ENCODE results near the gene LRRC28. TPM values are rescaled to one million over a fixed set of nuclear protein-coding genes. Genes with fewer than 3 reads are reported as not detected.
A peak's percentile ranks its signal among the peaks of the same experiment; 100 is the strongest.

The LRRC28 gene
- total RNA-seq, 1 donor from 2014 or later, result 13.6 TPM

GRCh38 chr15:99366013-99366412, 114.7 kb downstream of the LRRC28 start:
- DNase-seq (ENCODE audit: low spot score), result no peak
- H3K27ac Mint-ChIP-seq, result no peak overlapping the region
- peaks cover 18% of the 10 kb centered on the region for H3K4me1 Mint-ChIP-seq (ENCODE audit: low read depth)
- H3K9me3 Mint-ChIP-seq, result peaks cover 19% of the 10 kb centered on the region
- H3K27me3 Mint-ChIP-seq (ENCODE audit: insufficient read depth), result no peaks in the 10 kb centered on the region
- intact Hi-C loops (cut with micrococcal nuclease), result no loop called here
- H3K36me3 Mint-ChIP-seq (ENCODE audit: low read depth), result peaks cover 31% of the 10 kb centered on the region
- no peak overlapping the region for H3K4me3 Mint-ChIP-seq

DNA sequence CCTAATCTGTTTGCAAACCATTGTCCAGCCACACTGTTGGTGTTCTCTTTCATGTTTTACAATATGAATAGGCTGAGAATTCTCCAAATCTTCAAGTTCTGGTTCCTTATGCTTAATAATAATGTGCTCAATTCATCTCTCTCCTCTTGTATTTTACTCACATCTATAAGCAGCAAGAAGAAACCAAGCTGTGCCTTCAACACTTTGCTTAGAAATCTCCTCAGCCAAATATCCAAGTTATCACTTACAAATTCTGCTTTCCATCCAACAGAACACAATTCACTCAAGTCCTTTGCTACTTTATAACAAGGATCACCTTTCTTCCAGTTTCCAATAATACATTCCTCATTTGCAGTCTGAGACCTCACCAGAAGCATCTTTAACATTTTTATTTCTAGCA, 117.5 kb downstream of the LRRC28 start:
- H3K27ac Mint-ChIP-seq, result no peak overlapping the region
- H3K36me3 Mint-ChIP-seq (ENCODE audit: low read depth), result peaks cover 29% of the 10 kb centered on the region
- no peak for DNase-seq (ENCODE audit: low spot score)
- no peak overlapping the region for H3K4me3 Mint-ChIP-seq
- no peaks in the 10 kb centered on the region for H3K27me3 Mint-ChIP-seq (ENCODE audit: insufficient read depth)
- peaks cover 35% of the 10 kb centered on the region for H3K4me1 Mint-ChIP-seq (ENCODE audit: low read depth)
- intact Hi-C loops (cut with micrococcal nuclease), result no loop called here
- H3K9me3 Mint-ChIP-seq, result peaks cover 19% of the 10 kb centered on the region

- Mint-ChIP-seq H3K27ac (no peak overlapping the region), H3K9me3 (peaks cover 20% of the 10 kb centered on the region)
Measured at GRCh38 chr15:99369196-99369595, 117.9 kb downstream of the LRRC28 start.

DNA sequence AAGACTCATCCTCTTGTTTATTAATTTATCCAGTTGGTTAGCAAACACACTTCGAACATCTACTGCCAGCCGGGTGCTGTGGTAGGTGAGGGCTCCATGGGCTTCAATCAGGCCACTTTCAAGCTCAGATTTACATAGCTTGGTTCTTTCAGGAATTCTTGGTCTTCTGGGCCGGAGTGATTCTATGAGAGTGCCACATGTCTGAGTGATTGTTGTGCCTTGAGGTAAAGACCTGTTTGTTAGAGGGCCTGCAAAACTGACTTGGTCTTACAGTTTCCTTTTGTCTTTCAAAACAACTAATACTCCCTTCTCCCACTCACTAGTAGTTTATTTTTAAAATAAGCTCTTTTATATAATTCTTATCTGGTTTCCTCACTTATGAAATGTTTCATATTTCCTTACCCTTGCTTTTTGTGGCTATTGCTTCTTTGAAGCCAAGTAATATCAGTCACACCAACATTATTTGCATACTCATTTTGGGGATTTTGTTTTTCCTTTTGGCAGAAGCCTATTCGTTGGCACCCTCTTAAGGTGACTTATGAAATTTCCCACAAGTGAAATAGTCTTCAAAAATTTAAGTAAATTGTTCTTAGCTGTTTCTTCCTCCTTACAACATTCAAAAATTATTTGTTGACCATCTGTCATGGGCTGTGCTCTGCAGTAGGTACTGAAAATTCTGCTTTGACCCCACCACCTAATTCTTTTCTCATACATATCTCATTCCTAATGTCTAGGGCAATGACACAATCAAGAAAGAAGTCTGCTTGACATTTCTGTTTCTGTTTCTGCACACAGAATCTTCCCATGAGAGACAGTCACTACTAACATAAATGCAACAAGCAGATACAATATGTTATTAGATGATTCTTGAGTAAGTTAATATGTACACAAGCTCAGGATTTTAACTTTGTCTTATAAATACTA, 120.2 kb downstream of the LRRC28 start:
- H3K4me3 Mint-ChIP-seq, result peak overlapping the region; percentile 20
- H3K4me1 Mint-ChIP-seq (ENCODE audit: low read depth), result peaks cover 29% of the 10 kb centered on the region
- no peak for DNase-seq (ENCODE audit: low spot score)
- H3K27me3 Mint-ChIP-seq (ENCODE audit: insufficient read depth), result no peaks in the 10 kb centered on the region
- peak overlapping the region; percentile 69 for H3K27ac Mint-ChIP-seq
- peaks cover 25% of the 10 kb centered on the region for H3K36me3 Mint-ChIP-seq (ENCODE audit: low read depth)
- peaks cover 33% of the 10 kb centered on the region for H3K9me3 Mint-ChIP-seq
- intact Hi-C loops (cut with micrococcal nuclease), result loop anchor here (1.0 to 10.0 kb wide), 10 partner anchors 27 to 1233 kb away; partner anchors contain the start of genes ASB7, LINS1 and MEF2A

More at GRCh38 chr15:99369196-99369595, 117.9 kb downstream of the LRRC28 start:
- Mint-ChIP-seq H3K27me3 (ENCODE audit: insufficient read depth) (no peaks in the 10 kb centered on the region), H3K4me3 (no peak overlapping the region), H3K36me3 (ENCODE audit: low read depth) (peaks cover 26% of the 10 kb centered on the region), H3K4me1 (ENCODE audit: low read depth) (peaks cover 35% of the 10 kb centered on the region)
- intact Hi-C loops (cut with micrococcal nuclease), result no loop called here
- no peak for DNase-seq (ENCODE audit: low spot score)

DNA sequence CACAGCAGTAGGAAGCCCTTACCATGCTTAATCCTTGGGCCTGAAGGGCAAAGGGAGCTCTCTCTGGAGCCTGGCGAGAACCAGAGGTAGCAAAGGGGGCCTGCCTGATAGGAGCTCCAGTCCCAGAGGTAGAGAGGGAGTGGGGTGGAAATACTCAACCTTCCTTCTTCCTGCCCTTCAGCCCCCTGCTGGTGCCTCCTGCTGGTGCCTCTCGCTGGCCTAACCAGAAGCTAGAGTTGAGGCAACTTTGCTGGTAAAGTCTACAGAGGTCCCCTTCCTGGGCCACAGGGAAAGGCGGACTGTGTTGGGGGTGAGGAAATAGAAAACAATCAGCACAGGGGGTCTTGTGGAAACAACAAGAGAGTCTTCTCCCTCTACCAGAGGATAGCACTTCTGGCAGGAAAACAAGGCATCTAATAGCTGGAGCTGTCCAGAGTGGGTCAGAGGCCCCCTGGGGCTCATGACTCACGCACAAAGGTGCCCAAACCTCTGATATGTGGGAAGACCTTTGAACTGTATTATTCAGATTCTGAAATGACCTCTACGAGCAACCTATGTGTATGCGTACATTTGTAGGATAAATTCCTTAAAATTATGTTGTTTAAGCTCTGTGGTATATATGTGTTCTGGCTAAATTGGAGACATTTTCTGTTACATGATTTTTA, 133.9 kb downstream of the LRRC28 start:
- Mint-ChIP-seq H3K27ac (no peak overlapping the region), H3K4me1 (ENCODE audit: low read depth) (peaks cover 27% of the 10 kb centered on the region), H3K36me3 (ENCODE audit: low read depth) (peaks cover 19% of the 10 kb centered on the region), H3K4me3 (no peak overlapping the region), H3K27me3 (ENCODE audit: insufficient read depth) (no peaks in the 10 kb centered on the region), H3K9me3 (peaks cover 2% of the 10 kb centered on the region)
- no peak for DNase-seq (ENCODE audit: low spot score)
- intact Hi-C loops (cut with micrococcal nuclease), result no loop called here

DNA sequence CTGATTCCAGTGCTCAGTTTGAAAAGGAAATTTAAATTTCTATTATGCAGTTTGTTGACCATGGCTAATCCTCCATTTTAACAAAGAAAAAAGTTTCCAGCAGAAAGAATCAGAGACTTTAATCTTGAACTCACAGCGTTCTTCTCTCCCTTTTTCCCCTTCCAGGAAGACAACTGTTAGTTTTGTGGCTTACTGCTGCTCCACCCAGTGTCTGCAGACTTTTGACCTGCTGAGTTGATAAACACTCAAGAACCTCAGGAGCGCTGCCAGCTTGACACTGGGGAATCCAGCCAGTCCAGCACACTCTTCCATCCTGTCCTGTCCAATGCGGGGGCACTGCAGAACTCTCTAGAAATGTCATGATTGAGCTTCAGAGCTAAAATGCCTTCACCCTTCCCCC, 134.6 kb downstream of the LRRC28 start:
- H3K27ac Mint-ChIP-seq, result peak overlapping the region; percentile 44
- H3K9me3 Mint-ChIP-seq, result peaks cover 9% of the 10 kb centered on the region
- H3K36me3 Mint-ChIP-seq (ENCODE audit: low read depth), result peaks cover 18% of the 10 kb centered on the region
- H3K4me1 Mint-ChIP-seq (ENCODE audit: low read depth), result peaks cover 27% of the 10 kb centered on the region
- no peak overlapping the region for H3K4me3 Mint-ChIP-seq
- intact Hi-C loops (cut with micrococcal nuclease), result no loop called here
- no peaks in the 10 kb centered on the region for H3K27me3 Mint-ChIP-seq (ENCODE audit: insufficient read depth)
- DNase-seq (ENCODE audit: low spot score), result peak; percentile 8

GRCh38 chr15:99386391-99386790, 135.1 kb downstream of the LRRC28 start:
- Mint-ChIP-seq H3K4me3 (no peak overlapping the region), H3K4me1 (ENCODE audit: low read depth) (peaks cover 27% of the 10 kb centered on the region), H3K9me3 (peaks cover 12% of the 10 kb centered on the region), H3K36me3 (ENCODE audit: low read depth) (peaks cover 18% of the 10 kb centered on the region), H3K27ac (peak overlapping the region; percentile 44), H3K27me3 (ENCODE audit: insufficient read depth) (no peaks in the 10 kb centered on the region)
- intact Hi-C loops (cut with micrococcal nuclease), result no loop called here
- DNase-seq (ENCODE audit: low spot score), result no peak

DNA sequence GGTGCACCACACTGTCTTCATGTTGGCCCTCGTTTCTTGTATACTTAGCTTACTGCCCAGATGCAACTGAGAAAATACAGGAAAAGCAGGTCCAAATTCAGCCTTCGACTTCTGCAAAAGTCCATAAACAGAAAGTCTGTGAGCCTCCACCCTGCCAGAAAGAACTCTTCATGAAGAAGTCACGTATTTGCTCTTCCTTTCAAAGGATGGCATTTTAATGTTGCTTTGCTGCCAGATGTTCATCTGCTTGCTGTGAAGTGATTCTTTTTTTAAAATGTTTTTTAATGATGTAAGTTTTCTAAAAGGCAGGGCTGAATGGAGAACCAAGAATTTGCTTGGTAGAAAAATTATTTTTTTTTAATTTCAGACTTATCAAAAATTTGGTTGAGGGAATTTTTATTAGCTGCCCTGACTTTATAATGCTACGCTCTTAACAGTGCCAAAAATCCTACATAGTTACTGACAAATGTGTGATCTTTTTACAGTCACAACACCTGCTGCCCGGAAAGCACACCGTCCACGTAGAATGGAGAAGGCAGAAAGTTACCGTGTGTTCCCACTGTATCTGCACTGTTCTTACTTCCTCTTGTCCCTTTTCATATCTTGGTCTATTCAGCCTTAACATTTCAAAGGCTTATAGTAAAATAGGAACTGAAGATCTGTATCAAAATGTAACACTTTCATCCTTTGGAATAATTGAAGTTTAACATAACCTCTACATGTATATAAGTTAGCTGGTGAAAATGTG, 136.3 kb downstream of the LRRC28 start:
- H3K36me3 Mint-ChIP-seq (ENCODE audit: low read depth), result peaks cover 24% of the 10 kb centered on the region
- peaks cover 31% of the 10 kb centered on the region for H3K4me1 Mint-ChIP-seq (ENCODE audit: low read depth)
- H3K27me3 Mint-ChIP-seq (ENCODE audit: insufficient read depth), result no peaks in the 10 kb centered on the region
- no peak overlapping the region for H3K27ac Mint-ChIP-seq
- H3K4me3 Mint-ChIP-seq, result no peak overlapping the region
- no peak for DNase-seq (ENCODE audit: low spot score)
- intact Hi-C loops (cut with micrococcal nuclease), result no loop called here
- peaks cover 24% of the 10 kb centered on the region for H3K9me3 Mint-ChIP-seq

GRCh38 chr15:99390667-99391066, 139.4 kb downstream of the LRRC28 start:
- peaks cover 40% of the 10 kb centered on the region for H3K4me1 Mint-ChIP-seq (ENCODE audit: low read depth)
- intact Hi-C loops (cut with micrococcal nuclease), result no loop called here
- H3K4me3 Mint-ChIP-seq, result no peak overlapping the region
- H3K27me3 Mint-ChIP-seq (ENCODE audit: insufficient read depth), result no peaks in the 10 kb centered on the region
- H3K36me3 Mint-ChIP-seq (ENCODE audit: low read depth), result peaks cover 25% of the 10 kb centered on the region
- no peak overlapping the region for H3K27ac Mint-ChIP-seq
- peaks cover 45% of the 10 kb centered on the region for H3K9me3 Mint-ChIP-seq
- DNase-seq (ENCODE audit: low spot score), result no peak

GRCh38 chr15:99393641-99394040, 142.4 kb downstream of the LRRC28 start:
- Mint-ChIP-seq H3K27me3 (ENCODE audit: insufficient read depth) (no peaks in the 10 kb centered on the region), H3K4me1 (ENCODE audit: low read depth) (peaks cover 26% of the 10 kb centered on the region)

DNA sequence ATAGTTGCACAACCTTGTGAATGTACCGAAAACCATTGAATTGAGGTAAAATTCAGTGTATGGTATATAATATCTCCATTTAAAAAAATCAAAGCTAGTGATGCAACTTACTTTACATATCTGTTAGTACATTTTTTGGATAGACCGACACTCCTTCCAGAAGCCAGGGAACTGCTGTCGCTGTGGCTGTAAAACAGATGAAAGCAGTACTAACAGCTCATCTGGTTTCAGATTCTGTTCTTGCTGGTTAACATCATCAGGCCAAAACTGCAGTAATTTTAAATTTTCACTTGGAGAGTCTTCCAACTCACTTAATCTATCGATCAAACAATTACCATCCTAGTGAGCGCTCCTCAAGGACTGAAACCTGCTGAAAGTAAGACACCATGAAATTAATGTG, 145.1 kb downstream of the LRRC28 start:
- Mint-ChIP-seq H3K36me3 (ENCODE audit: low read depth) (peaks cover 15% of the 10 kb centered on the region), H3K4me3 (no peak overlapping the region), H3K4me1 (ENCODE audit: low read depth) (peaks cover 26% of the 10 kb centered on the region), H3K27ac (no peak overlapping the region), H3K27me3 (ENCODE audit: insufficient read depth) (no peaks in the 10 kb centered on the region), H3K9me3 (peaks cover 34% of the 10 kb centered on the region)
- intact Hi-C loops (cut with micrococcal nuclease), result no loop called here
- no peak for DNase-seq (ENCODE audit: low spot score)

More at GRCh38 chr15:99393641-99394040, 142.4 kb downstream of the LRRC28 start:
- Mint-ChIP-seq H3K27ac (no peak overlapping the region), H3K4me3 (no peak overlapping the region), H3K36me3 (ENCODE audit: low read depth) (peaks cover 18% of the 10 kb centered on the region), H3K9me3 (peaks cover 45% of the 10 kb centered on the region)
- intact Hi-C loops (cut with micrococcal nuclease), result no loop called here
- DNase-seq (ENCODE audit: low spot score), result no peak

DNA sequence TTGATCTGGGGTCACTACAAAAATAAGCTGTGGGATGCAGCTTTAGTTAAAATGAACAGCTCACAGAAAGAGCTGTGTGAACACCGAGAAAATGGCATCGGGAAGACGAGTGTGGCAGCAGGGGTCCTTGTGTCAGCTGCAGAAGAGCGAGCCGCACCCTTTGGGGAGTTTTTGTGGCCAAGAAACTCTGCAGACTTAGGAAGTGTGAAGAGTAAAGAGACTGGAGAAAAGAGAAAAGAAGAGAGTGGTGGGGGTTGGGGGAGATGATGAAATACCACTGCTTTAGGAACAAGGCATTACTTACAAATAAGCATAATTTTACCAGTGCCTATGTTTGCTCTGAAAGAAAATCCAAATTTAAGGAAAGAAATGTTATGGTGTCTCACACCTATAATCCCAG, 147.8 kb downstream of the LRRC28 start:
- Mint-ChIP-seq H3K4me1 (ENCODE audit: low read depth) (peaks cover 8% of the 10 kb centered on the region), H3K9me3 (peaks cover 8% of the 10 kb centered on the region), H3K4me3 (no peak overlapping the region), H3K36me3 (ENCODE audit: low read depth) (no peaks in the 10 kb centered on the region), H3K27ac (no peak overlapping the region), H3K27me3 (ENCODE audit: insufficient read depth) (no peaks in the 10 kb centered on the region)
- intact Hi-C loops (cut with micrococcal nuclease), result no loop called here
- DNase-seq (ENCODE audit: low spot score), result no peak

Data from activated T-helper 1 cell treated with anti-CD3 and anti-CD28 coated beads, Interleukin-12 subunit alpha, Interleukin-12 subunit beta, Interleukin-2, Interleukin-4 antibody, amounts not matched to agents 30 ng/mL and 10 ng/mL and 1 ng/mL, durations not matched to agents 14 hours and 24 hours and 36 hours (primary cell).